ENCODE results near the gene DAP3. TPM values are rescaled to one million over a fixed set of nuclear protein-coding genes. Genes with fewer than 3 reads are reported as not detected.

The DAP3 gene
- total and polyA plus RNA-seq, 2 of the 8 experiments (the other 6 are each of a cell fraction or from before 2014, with no cell fraction given): 66.3 to 87.1 TPM

DNA sequence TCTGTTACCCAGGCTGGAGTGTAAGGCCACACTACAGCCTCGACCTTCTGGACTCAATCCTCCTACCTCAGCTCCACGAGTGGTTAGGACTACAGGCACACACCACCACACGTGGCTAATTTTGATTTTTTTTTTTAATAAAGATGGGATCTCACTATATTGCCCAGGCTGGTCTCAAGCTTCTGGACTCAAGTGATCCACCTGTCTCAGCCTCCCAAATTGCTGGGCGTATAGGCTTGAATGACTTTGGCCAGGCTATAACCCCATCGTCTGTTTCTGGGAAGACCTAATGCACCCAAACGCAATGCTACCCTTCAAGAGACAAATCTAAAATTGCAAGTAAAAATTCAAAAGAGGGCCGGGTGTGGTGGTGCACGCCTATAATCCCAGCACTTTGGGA, 52.1 kb downstream of the DAP3 start:
- no peak overlapping the region for H3K4ac ChIP-seq (replicated peaks; ENCODE audit: insufficient read length, low read depth, low read length)
- H2AFZ ChIP-seq (ENCODE audit: low read length): no peak overlapping the region
- H3K18ac ChIP-seq (ENCODE audit: extremely low read depth, low read length): no peak overlapping the region
- H3K27me3 ChIP-seq (replicated peaks in 1 of 4; ENCODE audit: control insufficient read depth in 3 of 4, extremely low read depth in 1 of 4, insufficient read depth in 3 of 4, low read length in 3 of 4): no peaks in the 10 kb centered on the region
- ChIA-PET CTCF (ENCODE audit: partially characterized antibody) (interaction anchor here (1.5 kb wide), 1 partner anchor 12 kb away, joined by 5 read pairs; no protein-coding TSS in a partner anchor), POLR2A (ENCODE audit: partially characterized antibody) (interaction anchor here (0.7 to 1.0 kb wide), 2 partner anchors 13 to 15 kb away, joined by 3 to 4 read pairs; no protein-coding TSS in a partner anchor)
- H4K8ac ChIP-seq (ENCODE audit: extremely low read depth, insufficient read depth, low read length): no peak overlapping the region
- H3K14ac ChIP-seq (ENCODE audit: insufficient read length): no peak overlapping the region
- H4K20me1 ChIP-seq (replicated peaks in 1 of 2; ENCODE audit: control insufficient read depth in 1 of 2, insufficient read depth in 2 of 2, low read length in 2 of 2): peaks cover 0 to 1% of the 10 kb centered on the region in 2 experiments
- H4K91ac ChIP-seq (replicated peaks; ENCODE audit: insufficient read length, low read length): no peak overlapping the region
- H3K79me1 ChIP-seq (ENCODE audit: low read depth, low read length): no peaks in the 10 kb centered on the region
- H3K4me1 ChIP-seq (replicated peaks in 1 of 4; ENCODE audit: control insufficient read depth in 3 of 4, insufficient read depth in 4 of 4, low read length in 3 of 4): no peaks in the 10 kb centered on the region
- H3K79me2 ChIP-seq (ENCODE audit: control insufficient read depth in 1 of 2, insufficient read depth in 2 of 2, low read length in 2 of 2): no peaks in the 10 kb centered on the region
- H3K23ac ChIP-seq (ENCODE audit: insufficient read length): no peak overlapping the region
- H3K36me3 ChIP-seq (ENCODE audit: control insufficient read depth in 2 of 4, insufficient read depth in 4 of 4, low read length in 3 of 4): peaks cover 2 to 23% (median 16%) of the 10 kb centered on the region in 4 experiments; a peak in 7 of 8 replicates
- no peak overlapping the region for H2BK120ac ChIP-seq (replicated peaks; ENCODE audit: low read depth, low read length)
- H3K9me3 ChIP-seq (ENCODE audit: insufficient read depth in 2 of 2, low read depth in 1 of 2, low read length in 1 of 2): no peaks in the 10 kb centered on the region
- H2BK15ac ChIP-seq (ENCODE audit: low read length): no peak overlapping the region
- H3K56ac ChIP-seq (replicated peaks; ENCODE audit: insufficient read length, low read depth, low read length): no peak overlapping the region
- no peak overlapping the region for H2BK12ac ChIP-seq (ENCODE audit: low read depth, low read length)
- H2BK20ac ChIP-seq (ENCODE audit: low read length): no peak overlapping the region
- no peak overlapping the region for H3K4me3 ChIP-seq (ENCODE audit: extremely low read depth in 1 of 4, insufficient read depth in 2 of 4, low read depth in 3 of 4, low read length in 4 of 4)
- no peak overlapping the region for H3K4me2 ChIP-seq (ENCODE audit: insufficient read depth in 1 of 2, low read depth in 2 of 2, low read length in 2 of 2)
- H2AK5ac ChIP-seq (ENCODE audit: low read depth, low read length): no peak overlapping the region
- H4K5ac ChIP-seq (ENCODE audit: insufficient read length, low read depth, low read length): no peak overlapping the region
- no peak overlapping the region for H3K9ac ChIP-seq (replicated peaks in 1 of 4; ENCODE audit: extremely low read depth in 1 of 4, low read depth in 3 of 4, low read length in 3 of 4)
- H2BK5ac ChIP-seq (ENCODE audit: low read depth, low read length): no peak overlapping the region
- WGBS, 2 experiments (ENCODE audit: extremely low coverage in 1 of 2, insufficient coverage in 1 of 2, insufficient read length in 1 of 2, insufficient replicate concordance in 2 of 2, low coverage in 1 of 2, low lambda C conversion rate in 2 of 2, missing lambda C conversion rate in 1 of 2): 90% methylated on average over 8 of the region's 8 CpGs; no CpG with 5 or more reads in 1 of the 2 experiments
- H3K27ac ChIP-seq (ENCODE audit: low read depth, low read length): no peak overlapping the region
- H3K23me2 ChIP-seq (ENCODE audit: low read depth, low read length): 0 out of 2 replicates have a peak, but pooled peaks cover 2% of the 10 kb centered on the region
- DNase-seq (ENCODE audit: low read depth in 1 of 2, low spot score in 2 of 2) (no peak), FAIRE-seq (no peak)
- TF ChIP-seq PHF8 (conservative IDR thresholded peaks at IDR 0.05; ENCODE audit: low read depth, low read length) (no peak), RXRA (IDR thresholded peaks at IDR 0.05; ENCODE audit: insufficient read depth, low read depth, low read length) (no peak), GABPA (IDR thresholded peaks at IDR 0.05; ENCODE audit: borderline replicate concordance, insufficient read depth, low read length) (no peak), CEBPB (IDR thresholded peaks at IDR 0.05; ENCODE audit: low read depth, low read length) (no peak), CREB1 (IDR thresholded peaks at IDR 0.05) (no peak), CHD2 (IDR thresholded peaks at IDR 0.05; ENCODE audit: low read length) (no peak), POLR2AphosphoS5 (IDR thresholded peaks at IDR 0.05; ENCODE audit: low read depth, low read length) (no peak), SAP30 (IDR thresholded peaks at IDR 0.05; ENCODE audit: insufficient read depth, insufficient replicate concordance, low read length) (no peak), FOSL1 (IDR thresholded peaks at IDR 0.05; ENCODE audit: insufficient read depth, low read depth, low read length) (no peak), YY1 (IDR thresholded peaks at IDR 0.05; ENCODE audit: low read depth, low read length) (no peak), KDM4A (IDR thresholded peaks at IDR 0.05; ENCODE audit: low read depth, low read length, severe bottlenecking) (no peak), RFX5 (IDR thresholded peaks at IDR 0.05; ENCODE audit: borderline replicate concordance, low read depth, low read length) (no peak)
- TF ChIP-seq, protein P1, sequence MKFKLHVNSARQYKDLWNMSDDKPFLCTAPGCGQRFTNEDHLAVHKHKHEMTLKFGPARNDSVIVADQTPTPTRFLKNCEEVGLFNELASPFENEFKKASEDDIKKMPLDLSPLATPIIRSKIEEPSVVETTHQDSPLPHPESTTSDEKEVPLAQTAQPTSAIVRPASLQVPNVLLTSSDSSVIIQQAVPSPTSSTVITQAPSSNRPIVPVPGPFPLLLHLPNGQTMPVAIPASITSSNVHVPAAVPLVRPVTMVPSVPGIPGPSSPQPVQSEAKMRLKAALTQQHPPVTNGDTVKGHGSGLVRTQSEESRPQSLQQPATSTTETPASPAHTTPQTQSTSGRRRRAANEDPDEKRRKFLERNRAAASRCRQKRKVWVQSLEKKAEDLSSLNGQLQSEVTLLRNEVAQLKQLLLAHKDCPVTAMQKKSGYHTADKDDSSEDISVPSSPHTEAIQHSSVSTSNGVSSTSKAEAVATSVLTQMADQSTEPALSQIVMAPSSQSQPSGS (IDR thresholded peaks at IDR 0.05; ENCODE audit: low read length): no peak
